Loucy (cell line): ENCODE results near the gene PRRC2C.

Source experiments
- H2AFZ ChIP-seq: fragments of 200-600 bp; sonication (generic); 2 replicates; pipeline ENCODE4 v1.6.0; 2016; ENCODE audit warnings: antibody characterized with exemption, mild to moderate bottlenecking, low read length, moderate library complexity
- H3F3A ChIP-seq: fragments of 200-600 bp; 2 replicates; pipeline ENCODE4 v1.6.0; 2016; ENCODE audit warnings: antibody characterized with exemption, low read depth, mild to moderate bottlenecking
- H3K27me3 ChIP-seq: fragments of 200-600 bp; sonication (generic); 2 replicates; pipeline ENCODE4 v1.6.1; 2014; ENCODE audit warnings: low read length, mild to moderate bottlenecking; ENCODE audit not compliant: insufficient read depth, poor library complexity, severe bottlenecking
- H3K36me3 ChIP-seq: fragments of 200-600 bp; sonication (generic); 2 replicates; pipeline ENCODE4 v1.6.1; 2016; ENCODE audit warnings: low read length; ENCODE audit not compliant: insufficient read depth
- H3K4me1 ChIP-seq: fragments of 200-600 bp; sonication (generic); 2 replicates; pipeline ENCODE4 v1.5.1; 2014; ENCODE audit warnings: low read length, mild to moderate bottlenecking; ENCODE audit not compliant: insufficient read depth, poor library complexity, severe bottlenecking
- H3K4me2 ChIP-seq: fragments of 200-600 bp; sonication (generic); 2 replicates; pipeline ENCODE4 v1.6.0; 2014; ENCODE audit warnings: antibody characterized with exemption, low read length, low read depth, mild to moderate bottlenecking; ENCODE audit not compliant: poor library complexity, severe bottlenecking
- H3K4me3 ChIP-seq: fragments of 200-600 bp; sonication (generic); 2 replicates; pipeline ENCODE4 v1.5.1; 2014; ENCODE audit warnings: low read length, mild to moderate bottlenecking, mixed read lengths; ENCODE audit not compliant: poor library complexity, severe bottlenecking
- H3K79me2 ChIP-seq: fragments of 200-600 bp; sonication (generic); 2 replicates; pipeline ENCODE4 v1.6.1; 2014; ENCODE audit warnings: low read length; ENCODE audit not compliant: insufficient read depth
- H3K9ac ChIP-seq: fragments of 200-600 bp; sonication (generic); 2 replicates; pipeline ENCODE4 v1.6.0; 2014; ENCODE audit warnings: mild to moderate bottlenecking, low read depth, low read length, moderate library complexity; ENCODE audit not compliant: poor library complexity, severe bottlenecking
- H3K9me2 ChIP-seq: fragments of 200-600 bp; sonication (generic); replicated peaks from 2 replicates; pipeline ENCODE4 v1.6.1; 2016; ENCODE audit warnings: low read depth, low read length, mixed read lengths
- H3K9me3 ChIP-seq: fragments of 200-600 bp; sonication (generic); 2 replicates; pipeline ENCODE4 v1.6.1; 2014; ENCODE audit warnings: mild to moderate bottlenecking, antibody characterized with exemption, low read length, low read depth; ENCODE audit not compliant: insufficient read depth
- H4K20me1 ChIP-seq: fragments of 200-600 bp; sonication (generic); 2 replicates; pipeline ENCODE4 v1.6.0; 2014; ENCODE audit warnings: antibody characterized with exemption, low read length, mild to moderate bottlenecking; ENCODE audit not compliant: insufficient read depth, poor library complexity, severe bottlenecking
- EZH2phosphoT487 ChIP-seq: fragments of 200-600 bp; IDR thresholded peaks from 2 replicates; pipeline ENCODE4 v1.6.1; 2018; ENCODE audit warnings: antibody characterized with exemption, mild to moderate bottlenecking, moderate library complexity, borderline replicate concordance
- TF ChIP-seq, protein P1 (sequence below): fragments of 200-600 bp; sonication (generic); conservative IDR thresholded peaks from 2 replicates; pipeline ENCODE4 v1.5.1; 2014; ENCODE audit warnings: mild to moderate bottlenecking, antibody characterized with exemption, low read length

Gene PRRC2C

DNA sequence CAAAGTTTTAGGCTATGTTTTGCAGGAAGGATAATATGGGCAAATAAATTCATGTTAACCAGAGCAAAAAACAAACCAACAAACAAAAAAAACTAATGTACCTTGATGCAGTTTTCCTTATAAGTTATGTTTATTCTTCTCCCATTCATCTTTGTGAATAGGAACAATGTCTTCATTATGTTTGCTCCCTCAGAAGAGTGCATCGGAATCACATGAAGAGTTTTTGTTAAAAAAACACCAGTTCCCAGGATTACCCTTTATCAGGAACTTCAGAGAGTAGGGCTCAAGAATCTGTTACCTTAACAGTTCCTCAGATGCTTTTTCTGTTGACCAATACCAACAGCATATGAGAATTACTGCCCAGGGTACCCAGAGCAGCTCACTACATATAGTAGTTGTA lies 14.6 kb upstream of the PRRC2C start:
- no peak overlapping the region for H3K4me3 ChIP-seq
- no peaks in the 10 kb centered on the region for H3F3A ChIP-seq
- TF ChIP-seq, protein P1, sequence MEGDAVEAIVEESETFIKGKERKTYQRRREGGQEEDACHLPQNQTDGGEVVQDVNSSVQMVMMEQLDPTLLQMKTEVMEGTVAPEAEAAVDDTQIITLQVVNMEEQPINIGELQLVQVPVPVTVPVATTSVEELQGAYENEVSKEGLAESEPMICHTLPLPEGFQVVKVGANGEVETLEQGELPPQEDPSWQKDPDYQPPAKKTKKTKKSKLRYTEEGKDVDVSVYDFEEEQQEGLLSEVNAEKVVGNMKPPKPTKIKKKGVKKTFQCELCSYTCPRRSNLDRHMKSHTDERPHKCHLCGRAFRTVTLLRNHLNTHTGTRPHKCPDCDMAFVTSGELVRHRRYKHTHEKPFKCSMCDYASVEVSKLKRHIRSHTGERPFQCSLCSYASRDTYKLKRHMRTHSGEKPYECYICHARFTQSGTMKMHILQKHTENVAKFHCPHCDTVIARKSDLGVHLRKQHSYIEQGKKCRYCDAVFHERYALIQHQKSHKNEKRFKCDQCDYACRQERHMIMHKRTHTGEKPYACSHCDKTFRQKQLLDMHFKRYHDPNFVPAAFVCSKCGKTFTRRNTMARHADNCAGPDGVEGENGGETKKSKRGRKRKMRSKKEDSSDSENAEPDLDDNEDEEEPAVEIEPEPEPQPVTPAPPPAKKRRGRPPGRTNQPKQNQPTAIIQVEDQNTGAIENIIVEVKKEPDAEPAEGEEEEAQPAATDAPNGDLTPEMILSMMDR = no peak
- no peak for TF ChIP-seq EZH2phosphoT487
- no peaks in the 10 kb centered on the region for H3K4me1 ChIP-seq
- no peak overlapping the region for H3K4me2 ChIP-seq
- H3K9me2 ChIP-seq = no peaks in the 10 kb centered on the region
- no peak overlapping the region for H2AFZ ChIP-seq
- H3K79me2 ChIP-seq = no peaks in the 10 kb centered on the region
- H3K9me3 ChIP-seq = no peaks in the 10 kb centered on the region
- no peaks in the 10 kb centered on the region for H3K27me3 ChIP-seq
- no peak overlapping the region for H3K9ac ChIP-seq
- H3K36me3 ChIP-seq = no peaks in the 10 kb centered on the region
- no peaks in the 10 kb centered on the region for H4K20me1 ChIP-seq

DNA sequence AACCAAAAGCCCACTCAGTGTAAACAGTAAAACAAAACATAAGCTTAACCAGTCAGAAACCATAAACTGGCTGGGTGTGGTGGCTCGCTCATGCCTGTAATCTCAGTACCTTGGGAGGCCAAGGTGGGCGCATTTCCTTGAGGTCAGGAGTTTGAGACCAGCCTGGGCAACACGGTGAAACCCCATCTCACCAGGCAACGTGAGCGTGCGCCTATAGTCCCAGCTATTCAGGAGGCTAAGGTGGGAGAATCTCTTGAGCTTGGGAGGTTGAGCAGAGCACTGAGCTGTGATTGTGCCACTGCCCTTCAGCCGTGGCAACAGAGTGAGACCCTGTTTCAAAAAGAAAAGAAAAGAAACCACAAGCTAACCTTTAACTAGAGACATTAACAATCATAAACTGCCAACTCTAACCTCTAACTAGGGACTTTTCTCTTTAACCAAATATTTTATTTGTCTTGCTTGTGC lies 13.1 kb upstream of the PRRC2C start:
- Histone ChIP-seq H3K9me3 (no peaks in the 10 kb centered on the region), H3K4me1 (peaks cover 4% of the 10 kb centered on the region), H3K9ac (no peak overlapping the region), H3K4me3 (no peak overlapping the region), H3F3A (no peaks in the 10 kb centered on the region), H3K36me3 (no peaks in the 10 kb centered on the region), H3K79me2 (no peaks in the 10 kb centered on the region), H3K4me2 (no peak overlapping the region), H3K27me3 (no peaks in the 10 kb centered on the region), H3K9me2 (no peaks in the 10 kb centered on the region), H2AFZ (no peak overlapping the region), H4K20me1 (no peaks in the 10 kb centered on the region)
- TF ChIP-seq, protein P1 = no peak
- no peak for TF ChIP-seq EZH2phosphoT487

DNA sequence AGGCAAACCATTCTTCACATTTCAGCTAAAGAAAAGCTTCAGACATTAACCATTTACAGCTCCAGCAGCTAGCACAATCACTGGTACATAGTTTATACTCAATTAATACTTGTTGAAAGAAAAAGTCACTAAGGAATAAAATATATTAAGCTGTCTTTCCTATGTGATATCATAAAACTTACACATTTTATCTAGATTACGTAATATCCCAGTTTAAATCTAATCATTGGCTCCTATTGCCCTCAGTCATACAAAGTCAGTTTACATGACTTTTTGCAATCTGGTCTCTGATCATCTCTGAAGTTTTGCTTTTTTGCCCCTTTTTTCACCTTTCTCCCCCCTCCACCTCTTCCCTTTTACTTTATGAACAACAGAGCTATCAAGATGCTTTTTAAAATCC lies 8.5 kb upstream of the PRRC2C start:
- no peak overlapping the region for H3K4me2 ChIP-seq
- no peaks in the 10 kb centered on the region for H3K36me3 ChIP-seq

More for the DNA sequence above, 8.5 kb upstream of the PRRC2C start:
- Histone ChIP-seq H3K9me3 (no peaks in the 10 kb centered on the region), H2AFZ (peak overlapping the region; percentile 42), H3K4me3 (no peak overlapping the region), H4K20me1 (no peaks in the 10 kb centered on the region), H3K4me1 (peaks cover 9% of the 10 kb centered on the region), H3F3A (no peaks in the 10 kb centered on the region), H3K9ac (no peak overlapping the region), H3K79me2 (no peaks in the 10 kb centered on the region), H3K27me3 (no peaks in the 10 kb centered on the region), H3K9me2 (no peaks in the 10 kb centered on the region)
- TF ChIP-seq, protein P1 = no peak
- TF ChIP-seq EZH2phosphoT487 = no peak
